GM18873 (cell line): ENCODE results near the gene MANEA.
"Not testable (repeated sequence)": the region's sequence is repeated elsewhere in the genome, so short reads cannot be mapped to it uniquely, and the experiment has no call there.

Source experiments
- ATAC-seq: cut with Tn5 transposase; IDR thresholded peaks from one replicate; pipeline ENCODE4 v1.9.1; 2021; ENCODE audit warnings: mild to moderate bottlenecking, moderate library complexity, moderate number of reproducible peaks; ENCODE audit not compliant: unreplicated experiment, low FRiP score

The MANEA gene

GRCh38 chr6:95581073-95581472, 3.7 kb downstream of the MANEA start:
- no peak for ATAC-seq

DNA sequence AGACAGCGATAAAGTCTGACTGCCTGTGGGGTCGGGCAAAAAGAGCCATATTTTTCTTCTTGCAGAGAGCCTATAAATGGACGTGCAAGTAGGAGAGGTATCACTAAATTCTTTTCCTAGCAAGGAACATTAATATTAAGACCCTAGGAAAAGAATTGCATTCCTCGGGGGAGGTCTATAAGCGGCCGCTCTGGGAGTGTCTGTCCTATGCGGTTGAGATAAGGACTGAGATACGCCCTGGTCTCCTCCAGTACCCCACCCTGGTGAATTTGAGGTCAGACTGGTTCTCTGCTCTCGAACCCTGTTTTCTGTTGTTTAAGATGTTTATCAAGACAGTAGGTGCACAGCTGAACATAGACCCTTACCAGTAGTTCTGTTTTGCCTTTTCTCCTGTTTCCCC, 6.9 kb downstream of the MANEA start:
- ATAC-seq, result not testable (repeated sequence)

DNA sequence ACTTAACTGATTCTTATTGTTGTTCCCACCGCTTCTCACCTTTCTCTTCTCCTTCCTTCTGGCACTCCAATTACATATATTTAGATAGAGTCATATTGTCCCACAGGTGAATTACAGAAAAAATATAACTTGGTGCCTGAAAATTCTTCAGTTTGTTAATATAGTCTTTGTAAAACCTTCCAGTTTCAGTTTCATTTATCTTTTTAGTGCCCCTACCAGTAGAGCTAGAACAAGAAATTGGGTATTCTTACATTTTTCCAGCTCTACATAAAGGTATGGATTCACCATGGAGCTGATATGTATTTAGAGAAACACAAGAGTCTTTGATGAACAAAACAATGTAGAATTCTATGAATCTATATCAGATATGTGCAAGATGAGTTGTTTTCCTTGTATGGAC, 10.7 kb downstream of the MANEA start:
- no peak for ATAC-seq

DNA sequence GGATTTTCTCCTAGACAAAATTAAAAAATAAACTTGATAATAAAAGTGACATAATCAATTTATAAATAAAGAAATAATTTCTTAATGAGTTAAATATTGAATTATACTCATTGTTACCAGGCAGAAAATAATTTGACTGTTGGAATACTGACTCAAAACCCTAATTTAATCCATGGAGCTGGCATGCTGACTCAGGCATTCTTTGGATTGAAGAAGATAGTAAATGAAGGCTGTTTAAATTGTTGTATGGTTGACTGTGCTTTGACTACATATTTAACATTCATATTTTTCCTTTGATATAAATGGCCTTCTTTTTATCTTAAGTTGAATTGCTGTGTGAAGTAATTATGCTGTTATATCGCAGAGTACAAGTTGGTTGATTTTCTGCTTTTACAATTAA, 11.7 kb downstream of the MANEA start:
- ATAC-seq, result no peak

- ATAC-seq, result no peak
Measured at GRCh38 chr6:95589826-95590570, 12.7 kb downstream of the MANEA start.

GRCh38 chr6:95593025-95593424, 15.7 kb downstream of the MANEA start:
- no peak for ATAC-seq

GRCh38 chr6:95596021-95596420, 18.7 kb downstream of the MANEA start:
- ATAC-seq, result no peak

GRCh38 chr6:95599706-95600105, 22.4 kb downstream of the MANEA start:
- no peak for ATAC-seq

DNA sequence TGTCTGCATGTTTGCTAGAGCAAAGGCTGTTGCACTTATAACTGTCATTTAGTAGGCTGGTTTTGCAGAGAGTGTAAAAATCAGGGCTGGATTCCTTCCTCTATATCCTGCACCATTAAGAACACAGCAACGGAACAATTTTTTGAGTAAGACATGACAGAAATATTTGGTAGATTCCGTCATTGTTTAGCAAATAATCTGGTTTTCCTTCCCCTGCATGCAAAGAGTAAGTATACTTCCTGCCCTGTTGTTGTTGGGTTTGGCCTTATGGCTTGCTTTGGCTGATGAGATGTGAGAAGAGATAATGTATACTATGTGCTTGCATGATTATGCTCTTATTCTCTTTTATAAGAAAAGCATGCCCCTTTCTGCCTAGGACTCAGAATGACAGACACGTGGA, 23.8 kb downstream of the MANEA start:
- no peak for ATAC-seq

GRCh38 chr6:95614094-95614493, 36.8 kb downstream of the MANEA start:
- ATAC-seq, result no peak

- no peak for ATAC-seq
Measured at GRCh38 chr6:95629551-95629950, 52.2 kb downstream of the MANEA start.

GRCh38 chr6:95636552-95637431, 59.5 kb downstream of the MANEA start:
- no peak for ATAC-seq

- ATAC-seq, result no peak
Measured at GRCh38 chr6:95648636-95649035, 71.3 kb downstream of the MANEA start.

- no peak for ATAC-seq
Measured at GRCh38 chr6:95649451-95649850, 72.1 kb downstream of the MANEA start.

GRCh38 chr6:95654176-95654575, 76.8 kb downstream of the MANEA start:
- ATAC-seq, result no peak

- no peak for ATAC-seq
Measured at GRCh38 chr6:95658886-95659285, 81.6 kb downstream of the MANEA start.
